IMR-90 (cell line): ENCODE results near the gene GCK. TPM values are rescaled to one million over a fixed set of nuclear protein-coding genes. Genes with fewer than 3 reads are reported as not detected.

Source experiments
- ATAC-seq: fragments of 200-7000 bp; cut with Tn5 transposase; 2 replicates; pipeline ENCODE4 v1.9.1; 2020; ENCODE audit warnings: low read depth, mild to moderate bottlenecking, moderate library complexity
- BruUV-seq: library from RNA; stranded (reverse); fragments of 400-500 nt; replicated peaks from 2 replicates; lab custom pipeline; 2021; lab: Mats Ljungman, UMichigan
- CTCF ChIA-PET: fragments of 300-600 bp; formaldehyde crosslinking; extraction: SDS; loops from one replicate; lab custom pipeline; 2021; ENCODE audit warnings: antibody characterized with exemption; lab: Yijun Ruan, JAX
- POLR2A ChIA-PET: fragments of 300-600 bp; sonication (Branson Sonifier 250); formaldehyde crosslinking; loops from one replicate; lab custom pipeline; 2022; ENCODE audit warnings: antibody characterized with exemption; ENCODE audit not compliant: unreplicated experiment; lab: Charles Lee
- DNase-seq: peaks from one replicate; pipeline ENCODE4 v3.0.0; 2013
- H2AFZ ChIP-seq: replicated peaks from 2 replicates; pipeline ENCODE3; 2013; ENCODE audit warnings: low read length, mild to moderate bottlenecking; ENCODE audit not compliant: poor library complexity
- H2AK5ac ChIP-seq: 2 replicates; pipeline ENCODE4 v1.6.1; 2013; ENCODE audit warnings: low read depth, low read length, inconsistent platforms
- H2AK9ac ChIP-seq: replicated peaks from 2 replicates; pipeline ENCODE3; 2013; ENCODE audit warnings: mild to moderate bottlenecking, low read depth, low read length, moderate library complexity; ENCODE audit not compliant: poor library complexity
- H2BK120ac ChIP-seq: 2 replicates; pipeline ENCODE4 v1.6.1; 2013; ENCODE audit warnings: low read depth, low read length, inconsistent platforms
- H2BK15ac ChIP-seq: 3 replicates; pipeline ENCODE4 v1.6.1; 2013; ENCODE audit warnings: low read depth, low read length, inconsistent platforms
- H2BK20ac ChIP-seq: 2 replicates; pipeline ENCODE4 v1.6.1; 2013; ENCODE audit warnings: low read depth, mild to moderate bottlenecking, inconsistent platforms, low read length, moderate library complexity
- H2BK5ac ChIP-seq: 2 replicates; pipeline ENCODE4 v1.6.1; 2013; ENCODE audit warnings: mild to moderate bottlenecking, low read depth, low read length, inconsistent platforms; ENCODE audit not compliant: poor library complexity, severe bottlenecking
- H3K14ac ChIP-seq: replicated peaks from 2 replicates; pipeline ENCODE4 v1.6.1; 2013; ENCODE audit warnings: low read depth, low read length, inconsistent platforms
- H3K18ac ChIP-seq: 2 replicates; pipeline ENCODE4 v1.6.1; 2013; ENCODE audit warnings: low read depth, low read length, control low read depth
- H3K23ac ChIP-seq: 2 replicates; pipeline ENCODE4 v1.6.1; 2013; ENCODE audit warnings: low read depth, low read length, inconsistent platforms
- H3K27ac ChIP-seq: 2 replicates; pipeline ENCODE4 v1.5.1; 2013; ENCODE audit warnings: mild to moderate bottlenecking, control low read depth, low read length; ENCODE audit not compliant: insufficient read depth
- H3K27me3 ChIP-seq: 2 replicates; pipeline ENCODE4 v1.6.1; 2013; ENCODE audit warnings: low read length; ENCODE audit not compliant: control insufficient read depth, insufficient read depth
- H3K36me3 ChIP-seq: 2 replicates; pipeline ENCODE4 v1.6.1; 2013; ENCODE audit warnings: low read length, mixed read lengths; ENCODE audit not compliant: control insufficient read depth, insufficient read depth
- H3K4ac ChIP-seq: 2 replicates; pipeline ENCODE4 v1.6.1; 2013; ENCODE audit warnings: low read depth, low read length, inconsistent platforms
- H3K4me1 ChIP-seq: 2 replicates; pipeline ENCODE4 v1.6.1; 2013; ENCODE audit warnings: low read length, mixed read lengths; ENCODE audit not compliant: control insufficient read depth, insufficient read depth
- H3K4me2 ChIP-seq: 2 replicates; pipeline ENCODE4 v1.6.1; 2013; ENCODE audit warnings: low read depth, mild to moderate bottlenecking, control low read depth, low read length, moderate library complexity
- H3K4me3 ChIP-seq: 2 replicates; pipeline ENCODE4 v1.5.1; 2013; ENCODE audit warnings: low read depth, mild to moderate bottlenecking, control low read depth, low read length, moderate library complexity; ENCODE audit not compliant: insufficient read depth
- H3K56ac ChIP-seq: 2 replicates; pipeline ENCODE4 v1.6.1; 2013; ENCODE audit warnings: low read length, inconsistent platforms; ENCODE audit not compliant: insufficient read depth; ENCODE audit errors: extremely low read depth
- H3K79me1 ChIP-seq, 2 experiments: 2 replicates each; pipeline ENCODE4 v1.6.1; 2013; ENCODE audit warnings: low read length in 2 of 2, inconsistent platforms in 1 of 2, low read depth in 1 of 2
- H3K9ac ChIP-seq: 2 replicates; pipeline ENCODE4 v1.6.1; 2013; ENCODE audit warnings: low read depth, low read length, control low read depth
- H3K9me1 ChIP-seq: 2 replicates; pipeline ENCODE4 v1.6.1; 2013; ENCODE audit warnings: low read length, inconsistent platforms; ENCODE audit not compliant: insufficient read depth
- H3K9me3 ChIP-seq: 2 replicates; pipeline ENCODE4 v1.6.1; 2013; ENCODE audit warnings: low read length; ENCODE audit not compliant: control insufficient read depth, insufficient read depth
- H4K20me1 ChIP-seq: 2 replicates; pipeline ENCODE4 v1.6.1; 2013; ENCODE audit warnings: low read length, inconsistent platforms; ENCODE audit not compliant: insufficient read depth
- H4K5ac ChIP-seq: 2 replicates; pipeline ENCODE4 v1.6.1; 2013; ENCODE audit warnings: mild to moderate bottlenecking, low read depth, low read length, control low read depth
- H4K8ac ChIP-seq, 2 experiments: 2 replicates each; pipeline ENCODE4 v1.6.1; 2013; ENCODE audit warnings: low read depth in 2 of 2, low read length in 2 of 2, control low read depth in 1 of 2, inconsistent platforms in 1 of 2
- H4K91ac ChIP-seq: 2 replicates; pipeline ENCODE4 v1.6.1; 2013; ENCODE audit warnings: low read depth, low read length, inconsistent platforms; ENCODE audit not compliant: insufficient read depth
- MXI1 ChIP-seq: IDR thresholded peaks from 2 replicates; pipeline ENCODE4 v1.6.1; 2012; ENCODE audit warnings: low read depth, mild to moderate bottlenecking, low read length, moderate library complexity, borderline replicate concordance
- NFE2L2 ChIP-seq: fragments of 150-350 bp; IDR thresholded peaks from 2 replicates; pipeline ENCODE4 v1.6.1; 2016; ENCODE audit warnings: low read depth, mild to moderate bottlenecking, low read length
- RFX5 ChIP-seq: IDR thresholded peaks from 2 replicates; pipeline ENCODE4 v1.8.0; 2012; ENCODE audit warnings: low read depth, mild to moderate bottlenecking, low read length, moderate library complexity
- WGBS, 2 experiments: methylation state at CpG; one replicate each; pipeline versions ENCODE4 v1.1.5 to v1.1.7; 2013; ENCODE audit warnings: missing lambda C conversion rate in 2 of 2; ENCODE audit not compliant: insufficient read length in 1 of 2; ENCODE audit errors: extremely low coverage in 2 of 2; 5-methylcytosine and 5-hydroxymethylcytosine counted together
- dilution Hi-C: fragments of 300-500 bp; cut with HindIII; formaldehyde crosslinking; loops from one replicate; pipeline ENCODE4 v1.14.3; 2018; ENCODE audit warnings: low sequenced_read_pairs; ENCODE audit not compliant: unreplicated experiment
- in situ Hi-C: fragments of 300-500 bp; cut with MboI; formaldehyde crosslinking; loops from 3 replicates; pipeline ENCODE4 v1.14.3; 2019; ENCODE audit warnings: low sequenced_read_pairs, inconsistent platforms, mixed read lengths
- intact Hi-C: fragments of 100-400 bp; cut with micrococcal nuclease; formaldehyde crosslinking; loops from 2 replicates; pipeline ENCODE4 v1.10.0; 2022
- polyA plus RNA-seq, 3 experiments: library from polyadenylated mRNA; depleted of rRNA; stranded (reverse); fragments of >200 nt; gene quantifications; 2 replicates each; pipeline ENCODE4 v1.2.3, GENCODE V29; 2012; ENCODE audit warnings: low replicate concordance in 1 of 3
- total RNA-seq: library from RNA; depleted of rRNA; stranded (reverse); fragments of >200 nt; gene quantifications from 2 replicates; pipeline ENCODE4 v1.2.3, GENCODE V29; 2012

The GCK gene
- total and polyA plus RNA-seq, 2 of the 4 experiments (the other 2 are of a cell fraction) = 0.14 to 0.18 TPM

GRCh38 chr7:44122529-44122928 lies 66.7 kb downstream of the GCK start:
- Histone ChIP-seq H4K20me1 (no peaks in the 10 kb centered on the region; the same call in 1 of the 2 replicates), H3K27ac (no peak overlapping the region), H3K27me3 (no peaks in the 10 kb centered on the region), H3K79me1 (peaks cover 17 to 48% of the 10 kb centered on the region in 2 experiments), H2BK20ac (no peak overlapping the region), H2BK120ac (no peak overlapping the region), H2AK5ac (peak overlapping the region; percentile 47; the same call in 1 of the 2 replicates), H3K18ac (no peak overlapping the region), H3K9ac (peak overlapping the region; percentile 77), H3K4me1 (peaks cover 6% of the 10 kb centered on the region), H3K56ac (peak overlapping the region; percentile 76; the same call in 1 of the 2 replicates), H2AFZ (no peak overlapping the region), H2BK5ac (peak overlapping the region; percentile 57), H3K14ac (peak overlapping the region; percentile 91), H4K5ac (no peak overlapping the region; the same call in 1 of the 2 replicates), H3K9me1 (peaks cover 16% of the 10 kb centered on the region), H3K23ac (peak overlapping the region; percentile 93), H4K8ac (peak overlapping the region; percentile 17 to 86; a peak in 2 of 4 replicates), H2AK9ac (peak overlapping the region; percentile 96), H4K91ac (0 out of 2 replicates have a peak overlapping the region, but pooled peaks have one; percentile 8), H3K4me2 (peak overlapping the region; percentile 99), H3K4me3 (peak overlapping the region; percentile 92; the same call in 1 of the 2 replicates), H2BK15ac (no peak overlapping the region), H3K4ac (peak overlapping the region; percentile 83), H3K9me3 (no peaks in the 10 kb centered on the region), H3K36me3 (peaks cover 26% of the 10 kb centered on the region)
- no CpG with 5 or more reads among the region's 1 CpG for whole genome bisulfite sequencing, 2 experiments
- ATAC-seq (no peak), DNase-seq (no peak)
- ChIA-PET CTCF (no interaction called here), POLR2A (no interaction called here)
- TF ChIP-seq RFX5 (no peak), NFE2L2 (no peak), MXI1 (no peak)
- dilution Hi-C loops (no loop called here), intact Hi-C loops (loop anchor here (2.0 kb wide), 1 partner anchor 40 kb away; the partner anchor contains the start of gene POLM), in situ Hi-C loops (loop anchor here (10.0 kb wide), 1 partner anchor 72 kb away; no protein-coding TSS in a partner anchor)
- no TSS peak for BruUV-seq
